Hindlimb muscle (tissue), 1 donor: ENCODE measurements around the gene ANKRD44. TPM values are rescaled to one million over a fixed set of nuclear protein-coding genes. Genes with fewer than 3 reads are reported as not detected.
A peak's percentile ranks its signal among the peaks of the same experiment; 100 is the strongest.

Experiments
- DNase-seq: peaks from one replicate; pipeline ENCODE4 v3.0.0-alpha.2; 2013
- polyA plus RNA-seq: library from polyadenylated mRNA; unstranded; fragments of 120-200 nt; gene quantifications from one replicate; pipeline ENCODE4 v1.2.1, GENCODE V29; 2013; ENCODE audit not compliant: insufficient read length

Gene ANKRD44
- polyA plus RNA-seq, 1 donor: 20.7 TPM

GRCh38 chr2:197205585-197206215 is 104.9 kb downstream of the ANKRD44 start:
- no peak for DNase-seq

GRCh38 chr2:197204519-197205250 is 105.9 kb downstream of the ANKRD44 start:
- no peak for DNase-seq

GRCh38 chr2:197201874-197202273 is 108.7 kb downstream of the ANKRD44 start:
- no peak for DNase-seq

- DNase-seq: no peak
Observed at GRCh38 chr2:197200762-197201058, 109.9 kb downstream of the ANKRD44 start.

- DNase-seq: no peak
Observed at GRCh38 chr2:197200051-197200761, 110.4 kb downstream of the ANKRD44 start.

- DNase-seq: no peak
Observed at GRCh38 chr2:197198890-197199289, 111.7 kb downstream of the ANKRD44 start.

GRCh38 chr2:197197895-197198311 is 112.7 kb downstream of the ANKRD44 start:
- DNase-seq: no peak

- DNase-seq: no peak
Observed at GRCh38 chr2:197196541-197197180, 113.9 kb downstream of the ANKRD44 start.

- DNase-seq: peak; percentile 70
Observed at GRCh38 chr2:197195518-197195917, 115.1 kb downstream of the ANKRD44 start.

GRCh38 chr2:197191940-197192322 is 118.6 kb downstream of the ANKRD44 start:
- DNase-seq: no peak

- DNase-seq: no peak
Observed at GRCh38 chr2:197191177-197191939, 119.2 kb downstream of the ANKRD44 start.

- no peak for DNase-seq
Observed at GRCh38 chr2:197190100-197190432, 120.5 kb downstream of the ANKRD44 start.

GRCh38 chr2:197189426-197190099 is 121.0 kb downstream of the ANKRD44 start:
- DNase-seq: no peak

- DNase-seq: no peak
Observed at GRCh38 chr2:197185676-197186075, 124.9 kb downstream of the ANKRD44 start.

GRCh38 chr2:197184959-197185586 is 125.5 kb downstream of the ANKRD44 start:
- no peak for DNase-seq

- no peak for DNase-seq
Observed at GRCh38 chr2:197183355-197183754, 127.2 kb downstream of the ANKRD44 start.

GRCh38 chr2:197182668-197183067 is 127.9 kb downstream of the ANKRD44 start:
- no peak for DNase-seq

GRCh38 chr2:197181491-197181890 is 129.1 kb downstream of the ANKRD44 start:
- no peak for DNase-seq

GRCh38 chr2:197179744-197180498 is 130.7 kb downstream of the ANKRD44 start:
- peak; percentile 66 for DNase-seq

GRCh38 chr2:197176522-197176921 is 134.1 kb downstream of the ANKRD44 start:
- no peak for DNase-seq
